ENCODE data around the gene SLC22A17. TPM values are rescaled to one million over a fixed set of nuclear protein-coding genes. Genes with fewer than 3 reads are reported as not detected.

SLC22A17 gene
- total and polyA plus RNA-seq, 2 of the 8 experiments (the other 6 are each of a cell fraction or from before 2014, with no cell fraction given) = 43.0 to 49.0 TPM

DNA sequence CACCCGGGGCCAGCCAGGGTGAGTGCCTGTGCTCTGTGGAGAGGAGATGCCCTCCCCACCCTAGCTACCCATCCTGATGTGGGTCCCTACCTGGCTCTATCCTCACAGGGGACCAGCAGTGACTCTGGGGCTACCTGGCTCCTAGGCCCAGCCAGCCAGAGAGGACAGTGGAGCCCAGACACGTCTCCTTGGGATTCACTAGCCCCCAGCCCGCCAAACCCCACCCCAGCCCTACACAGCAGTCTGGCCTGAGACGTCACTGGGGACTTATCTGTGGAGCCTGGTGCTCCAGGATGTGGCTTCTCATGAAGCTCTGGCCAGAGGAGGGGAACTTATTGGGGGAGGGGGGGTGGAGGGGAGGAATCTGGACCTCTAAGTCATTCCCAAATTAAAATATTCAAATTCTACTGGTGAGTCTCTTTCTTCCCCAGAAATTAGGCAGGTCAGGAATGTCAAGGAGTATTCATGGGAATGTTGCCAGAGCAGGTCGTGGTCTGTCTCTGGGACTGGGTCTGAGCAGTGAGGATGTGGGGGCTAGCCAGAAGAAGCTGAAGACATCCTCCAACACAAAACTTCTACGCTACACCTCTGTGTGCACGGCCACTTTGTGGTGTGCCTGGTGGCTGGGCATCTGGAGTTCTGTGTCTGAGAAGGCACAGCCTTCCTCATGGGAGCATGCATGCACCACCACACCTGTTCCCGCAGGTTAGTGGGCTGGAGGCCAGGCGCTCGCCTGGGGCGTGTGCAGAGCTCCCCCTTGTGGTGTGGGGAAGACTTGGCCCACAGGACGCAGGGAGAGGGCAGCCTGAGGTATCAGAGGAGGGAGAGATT is 26.9 kb upstream of the SLC22A17 start (continued):
- TF ChIP-seq FOSL1 (IDR thresholded peaks at IDR 0.05; ENCODE audit: insufficient read depth, low read depth, low read length) (no peak), RFX5 (IDR thresholded peaks at IDR 0.05; ENCODE audit: borderline replicate concordance, low read depth, low read length) (no peak), ZNF274 (IDR thresholded peaks at IDR 0.05; ENCODE audit: borderline replicate concordance, extremely low read depth, low read length) (no peak), BACH1 (IDR thresholded peaks at IDR 0.05; ENCODE audit: low read length) (peak; percentile 95)

Measured in H1 (cell line).